H1 (cell line): ENCODE data around the gene PKN3.

Experiments
- ASH2L ChIP-seq: fragments of 200-600, 300-600 bp; sonication (generic); IDR thresholded peaks from one replicate; pipeline ENCODE4 v1.7.1; 2017; ENCODE audit warnings: low read length
- BRCA1 ChIP-seq: IDR thresholded peaks from 2 replicates; pipeline ENCODE4 v1.6.1; 2012; ENCODE audit warnings: low read depth, low read length, improper control_type of control experiment
- CHD2 ChIP-seq: IDR thresholded peaks from 2 replicates; pipeline ENCODE4 v1.6.1; 2012; ENCODE audit warnings: low read length, improper control_type of control experiment
- EZH2 ChIP-seq: fragments of 200-600 bp; sonication (generic); IDR thresholded peaks from 2 replicates; pipeline ENCODE4 v1.7.1; 2012; ENCODE audit warnings: low read depth, mild to moderate bottlenecking, moderate library complexity, low read length, inconsistent platforms; ENCODE audit not compliant: severe bottlenecking
- GABPA ChIP-seq: IDR thresholded peaks from 2 replicates; pipeline ENCODE4 v1.6.1; 2011; ENCODE audit warnings: mild to moderate bottlenecking, low read length, moderate library complexity, borderline replicate concordance; ENCODE audit not compliant: insufficient read depth
- KDM1A ChIP-seq: fragments of 200-600, 300-600 bp; sonication (generic); IDR thresholded peaks from 2 replicates; pipeline ENCODE4 v1.7.1; 2016; ENCODE audit warnings: mild to moderate bottlenecking, low read length, borderline replicate concordance
- POLR2A ChIP-seq, 2 experiments: IDR thresholded peaks; 1 replicate in 1 of 2; 2 replicates in 1 of 2; pipeline ENCODE4 v1.6.1; 2011; ENCODE audit warnings: low read depth in 2 of 2, low read length in 2 of 2, mild to moderate bottlenecking in 2 of 2; ENCODE audit errors: control extremely low read depth in 1 of 2
- POLR2AphosphoS5 ChIP-seq: IDR thresholded peaks from 2 replicates; pipeline ENCODE4 v1.6.1; 2011; ENCODE audit warnings: low read depth, low read length
- POU5F1 ChIP-seq: IDR thresholded peaks from 2 replicates; pipeline ENCODE4 v1.6.1; 2011; ENCODE audit warnings: low read depth, mild to moderate bottlenecking, low read length, moderate library complexity
- RAD21 ChIP-seq, 2 experiments: IDR thresholded peaks in 1 of 2; conservative IDR thresholded peaks in 1 of 2; 2 replicates each; pipeline ENCODE4 v1.6.1; 2011; ENCODE audit warnings: low read depth in 2 of 2, low read length in 2 of 2, improper control_type of control experiment in 1 of 2, inconsistent platforms in 1 of 2, mild to moderate bottlenecking in 1 of 2, moderate library complexity in 1 of 2
- SIN3A ChIP-seq, 2 experiments: IDR thresholded peaks in 1 of 2; conservative IDR thresholded peaks in 1 of 2; 2 replicates each; pipeline ENCODE4 v1.6.1; 2011 to 2012; ENCODE audit warnings: low read length in 2 of 2, improper control_type of control experiment in 1 of 2, low read depth in 1 of 2, mild to moderate bottlenecking in 1 of 2
- TF ChIP-seq, protein P1 (sequence below): IDR thresholded peaks from 2 replicates; pipeline ENCODE4 v1.6.1; 2011; ENCODE audit warnings: low read length, improper control_type of control experiment
- TF ChIP-seq, protein P2 (sequence below), 3 experiments: IDR thresholded peaks; 1 replicate in 2 of 3; 2 replicates in 1 of 3; pipeline versions ENCODE4 v1.5.1 to v1.6.1; 2011; ENCODE audit warnings: low read length in 3 of 3, mild to moderate bottlenecking in 3 of 3, inconsistent platforms in 2 of 3, low read depth in 1 of 3, moderate library complexity in 1 of 3; ENCODE audit not compliant: insufficient read depth in 1 of 3; ENCODE audit errors: control extremely low read depth in 1 of 3
- TF ChIP-seq, protein P3 (sequence below): IDR thresholded peaks from 2 replicates; pipeline ENCODE4 v1.6.1; 2012; ENCODE audit warnings: inconsistent platforms

DNA sequence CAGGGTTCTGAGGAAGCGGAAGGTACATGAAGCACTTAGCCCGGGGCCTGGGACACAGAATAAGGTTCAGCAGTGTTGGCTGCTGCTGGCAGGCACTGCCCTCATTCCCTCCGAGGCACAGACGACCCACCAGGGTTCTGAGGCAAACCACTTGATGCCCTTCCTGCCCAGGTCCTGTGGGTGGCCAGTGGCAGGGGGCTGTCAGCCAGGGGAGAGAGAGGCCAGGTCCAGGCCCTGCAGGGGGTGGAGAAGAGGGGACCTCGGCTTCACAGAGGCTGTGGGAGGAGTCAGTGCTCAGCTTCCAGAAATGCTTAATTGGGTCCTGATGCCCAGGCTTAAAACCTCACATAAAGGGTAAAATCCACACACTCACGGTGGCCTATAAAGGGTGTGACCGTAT lies 26.0 kb downstream of the PKN3 start:
- TF ChIP-seq POLR2AphosphoS5 = no peak
- TF ChIP-seq, protein P1, sequence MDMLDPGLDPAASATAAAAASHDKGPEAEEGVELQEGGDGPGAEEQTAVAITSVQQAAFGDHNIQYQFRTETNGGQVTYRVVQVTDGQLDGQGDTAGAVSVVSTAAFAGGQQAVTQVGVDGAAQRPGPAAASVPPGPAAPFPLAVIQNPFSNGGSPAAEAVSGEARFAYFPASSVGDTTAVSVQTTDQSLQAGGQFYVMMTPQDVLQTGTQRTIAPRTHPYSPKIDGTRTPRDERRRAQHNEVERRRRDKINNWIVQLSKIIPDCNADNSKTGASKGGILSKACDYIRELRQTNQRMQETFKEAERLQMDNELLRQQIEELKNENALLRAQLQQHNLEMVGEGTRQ = no peak
- TF ChIP-seq, protein P2, sequence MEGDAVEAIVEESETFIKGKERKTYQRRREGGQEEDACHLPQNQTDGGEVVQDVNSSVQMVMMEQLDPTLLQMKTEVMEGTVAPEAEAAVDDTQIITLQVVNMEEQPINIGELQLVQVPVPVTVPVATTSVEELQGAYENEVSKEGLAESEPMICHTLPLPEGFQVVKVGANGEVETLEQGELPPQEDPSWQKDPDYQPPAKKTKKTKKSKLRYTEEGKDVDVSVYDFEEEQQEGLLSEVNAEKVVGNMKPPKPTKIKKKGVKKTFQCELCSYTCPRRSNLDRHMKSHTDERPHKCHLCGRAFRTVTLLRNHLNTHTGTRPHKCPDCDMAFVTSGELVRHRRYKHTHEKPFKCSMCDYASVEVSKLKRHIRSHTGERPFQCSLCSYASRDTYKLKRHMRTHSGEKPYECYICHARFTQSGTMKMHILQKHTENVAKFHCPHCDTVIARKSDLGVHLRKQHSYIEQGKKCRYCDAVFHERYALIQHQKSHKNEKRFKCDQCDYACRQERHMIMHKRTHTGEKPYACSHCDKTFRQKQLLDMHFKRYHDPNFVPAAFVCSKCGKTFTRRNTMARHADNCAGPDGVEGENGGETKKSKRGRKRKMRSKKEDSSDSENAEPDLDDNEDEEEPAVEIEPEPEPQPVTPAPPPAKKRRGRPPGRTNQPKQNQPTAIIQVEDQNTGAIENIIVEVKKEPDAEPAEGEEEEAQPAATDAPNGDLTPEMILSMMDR (IDR thresholded peaks at IDR 0.05; ENCODE audit: control extremely low read depth in 1 of 3, insufficient read depth in 1 of 3, low read depth in 1 of 3, low read length in 3 of 3) = no peak
- TF ChIP-seq RAD21 (IDR thresholded peaks at IDR 0.05 in 1 of 2, conservative IDR thresholded peaks at IDR 0.05 in 1 of 2; ENCODE audit: low read depth in 2 of 2, low read length in 2 of 2) = no peak
- TF ChIP-seq BRCA1 = no peak
- TF ChIP-seq POLR2A (IDR thresholded peaks at IDR 0.05; ENCODE audit: control extremely low read depth in 1 of 2, low read depth in 2 of 2, low read length in 2 of 2) = no peak
- no peak for TF ChIP-seq CHD2
- TF ChIP-seq KDM1A = no peak
- TF ChIP-seq GABPA = no peak
- TF ChIP-seq POU5F1 = no peak
- TF ChIP-seq, protein P3, sequence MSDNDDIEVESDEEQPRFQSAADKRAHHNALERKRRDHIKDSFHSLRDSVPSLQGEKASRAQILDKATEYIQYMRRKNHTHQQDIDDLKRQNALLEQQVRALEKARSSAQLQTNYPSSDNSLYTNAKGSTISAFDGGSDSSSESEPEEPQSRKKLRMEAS = no peak
- TF ChIP-seq SIN3A (conservative IDR thresholded peaks at IDR 0.05 in 1 of 2, IDR thresholded peaks at IDR 0.05 in 1 of 2; ENCODE audit: low read depth in 1 of 2, low read length in 2 of 2) = no peak
- TF ChIP-seq ASH2L = no peak
- no peak for TF ChIP-seq EZH2
